Ovary (tissue), 9 donors: ENCODE results near the gene NDUFA13. TPM values are rescaled to one million over a fixed set of nuclear protein-coding genes. Genes with fewer than 3 reads are reported as not detected.

ENCODE experiments used
- DNase-seq, 5 donors: peaks; one replicate each; pipeline ENCODE4 v3.0.0-alpha.2; 2019 to 2020
- H3K27ac ChIP-seq, 2 donors: fragments of 200-600 bp; one replicate each; pipeline versions ENCODE4 v1.5.1 to v1.8.0; 2019 to 2022
- H3K27me3 ChIP-seq: fragments of 200-600 bp; one replicate; pipeline ENCODE4 v1.8.0; 2022
- H3K36me3 ChIP-seq: fragments of 200-600 bp; sonication (generic); one replicate; pipeline ENCODE4 v1.5.1; 2019
- H3K4me1 ChIP-seq: one replicate; pipeline ENCODE4 v1.8.1; 2013; ENCODE audit warnings: mild to moderate bottlenecking, moderate library complexity; ENCODE audit not compliant: insufficient read depth
- H3K4me3 ChIP-seq: fragments of 200-600 bp; sonication (generic); one replicate; pipeline ENCODE4 v1.5.1; 2017
- H3K9me3 ChIP-seq, 2 donors: fragments of 200-600 bp in 1 of 2; sonication (generic) in 1 of 2; one replicate each; pipeline versions ENCODE4 v1.5.1 to v1.8.1; 2013 to 2019; ENCODE audit warnings: mild to moderate bottlenecking in 1 of 2, moderate library complexity in 1 of 2
- CTCF ChIP-seq, 3 donors: fragments of 450-650 bp in 2 of 3; fragments of 200-600 bp in 1 of 3; IDR thresholded peaks; one replicate each; pipeline versions ENCODE4 v1.5.1 to v1.8.0; 2016 to 2022; ENCODE audit warnings: antibody characterized with exemption in 3 of 3, mild to moderate bottlenecking in 1 of 3
- EP300 ChIP-seq: sonication (generic); formaldehyde crosslinking; IDR thresholded peaks from one replicate; pipeline ENCODE4 v1.6.1; 2017; ENCODE audit warnings: antibody characterized with exemption
- POLR2A ChIP-seq: fragments of 450-650 bp; IDR thresholded peaks from one replicate; pipeline ENCODE4 v1.6.1; 2017; ENCODE audit warnings: antibody characterized with exemption, mild to moderate bottlenecking, moderate library complexity
- WGBS, 3 donors: extraction: QIAGEN DNeasy Blood & Tissue Kit in 1 of 3; methylation state at CpG; one replicate each; pipeline versions ENCODE4 v1.1.5 to v1.1.7; 2013 to 2017; 5-methylcytosine and 5-hydroxymethylcytosine counted together
- intact Hi-C, 4 donors: fragments of 100-400 bp; cut with DNase I; formaldehyde crosslinking; loops; one replicate each; pipeline versions ENCODE4 v1.11.0 to v1.15.1; 2022 to 2023
- polyA plus RNA-seq, 2 donors: library from polyadenylated mRNA; stranded (reverse); fragments of 200-250 nt in 1 of 2; fragments of 350-450 nt in 1 of 2; fragmentation: Illumina TruSeq in 1 of 2; extraction: RNeasy Lipid Tissue Mini Kit (QIAGEN cat#74804) in 1 of 2; gene quantifications; one replicate each; pipeline ENCODE4 v1.2.3, GENCODE V29; 2013 to 2014
- total RNA-seq, 7 donors: library from RNA; depleted of rRNA in 2 of 7; stranded (reverse); fragments of >200 nt in 2 of 7; fragmentation: NEBNext Ultra II Directional in 3 of 7; extraction: Animal tissue kit (Norgen Biotek cat#: 25700) in 3 of 7; gene quantifications; one replicate each; pipeline versions ENCODE4 v1.1.0 to v1.2.4, GENCODE V29; 2016 to 2023
- donor health status: DM: no; HTN: no; CAD: no; lungs with moderate emphysema.
- donor health status: DM: no; HTN: no; CAD: no.
- donor health status: Bipolar disorder and iron deficiency.
- donor health status: DM: yes; HTN: yes; CAD: no.
- donor health status: DM: no; HTN: no; CAD: no.
- donor health status: DM: yes; HTN: yes; CAD: no.

NDUFA13 gene
- total and polyA plus RNA-seq, 9 donors = 33.5 to 291 (median 202) TPM

- H3K4me1 ChIP-seq = peaks cover 7% of the 10 kb centered on the region
- 12 to 17% (median 13%) methylated on average over 43 to 46 of the region's 46 CpGs for WGBS, 3 donors
- no peaks in the 10 kb centered on the region for H3K9me3 ChIP-seq
- H3K27ac ChIP-seq = no peak overlapping the region
- H3K36me3 ChIP-seq = no peaks in the 10 kb centered on the region
- DNase-seq = peak; percentile 67 to 83 (median 80)
- TF ChIP-seq POLR2A = no peak
- no peak for TF ChIP-seq EP300
- TF ChIP-seq CTCF (IDR thresholded peaks at IDR 0.05) = no peak
- peak overlapping the region; percentile 9 for H3K4me3 ChIP-seq
- intact Hi-C loops = no loop called here
- H3K27me3 ChIP-seq = no peaks in the 10 kb centered on the region
Measured at GRCh38 chr19:19514215-19514657, 1.8 kb upstream of the NDUFA13 start.

- no peaks in the 10 kb centered on the region for H3K9me3 ChIP-seq
- H3K27ac ChIP-seq = peak within 1 kb of the TSS in 1 of 2 donors; percentile 34
- peak; percentile 37 to 67 (median 61) for DNase-seq
- intact Hi-C loops = no loop called here
- TF ChIP-seq CTCF (IDR thresholded peaks at IDR 0.05) = no peak
- 80 to 83% (median 82%) methylated on average over 72 to 74 of the region's 74 CpGs for WGBS, 3 donors
- H3K4me1 ChIP-seq = peaks cover 7% of the 10 kb centered on the region
- H3K36me3 ChIP-seq = no peaks in the 10 kb centered on the region
- H3K27me3 ChIP-seq = no peaks in the 10 kb centered on the region
- H3K4me3 ChIP-seq = peak within 1 kb of the TSS; percentile 52
Measured at GRCh38 chr19:19514881-19515641, 964 bp upstream of the NDUFA13 start, which contains the start of gene TSSK6. Gene TSSK6 (minus strand): TSS chr19:19515548. CDS start chr19:19515427, 121 bp downstream.

GRCh38 chr19:19517235-19517619 lies 1.2 kb downstream of the NDUFA13 start:
- intact Hi-C loops = no loop called here
- DNase-seq = peak in 1 of 5 donors; percentile 19
- TF ChIP-seq POLR2A = no peak
- TF ChIP-seq CTCF (IDR thresholded peaks at IDR 0.05) = no peak
- no peak for TF ChIP-seq EP300
- Histone ChIP-seq H3K9me3 (no peaks in the 10 kb centered on the region), H3K4me3 (no peak overlapping the region), H3K27me3 (no peaks in the 10 kb centered on the region), H3K36me3 (no peaks in the 10 kb centered on the region), H3K27ac (no peak overlapping the region), H3K4me1 (peaks cover 7% of the 10 kb centered on the region)
- WGBS, 3 donors = 71 to 79% (median 76%) methylated on average over 10 of the region's 10 CpGs

- no peak overlapping the region for H3K27ac ChIP-seq
- peaks cover 2% of the 10 kb centered on the region for H3K4me1 ChIP-seq
- H3K36me3 ChIP-seq = no peaks in the 10 kb centered on the region
- no peak for DNase-seq
- no peak overlapping the region for H3K4me3 ChIP-seq
- no peaks in the 10 kb centered on the region for H3K9me3 ChIP-seq
- TF ChIP-seq EP300 (no peak), CTCF (IDR thresholded peaks at IDR 0.05) (no peak), POLR2A (no peak)
- intact Hi-C loops = no loop called here
- WGBS, 3 donors = 70 to 74% (median 71%) methylated on average over 6 of the region's 6 CpGs
- H3K27me3 ChIP-seq = no peaks in the 10 kb centered on the region
Measured at GRCh38 chr19:19520989-19521388, 5.0 kb downstream of the NDUFA13 start.
